Smooth muscle cell (in vitro differentiated cells): ENCODE measurements around the gene ELMOD3. TPM values are rescaled to one million over a fixed set of nuclear protein-coding genes. Genes with fewer than 3 reads are reported as not detected.
"Not testable (repeated sequence)": the region's sequence is repeated elsewhere in the genome, so short reads cannot be mapped to it uniquely, and the experiment has no call there.

ENCODE experiments used
- DNase-seq: peaks from one replicate; lab custom pipeline; 2025; ENCODE audit not compliant: unreplicated experiment; lab: John Stamatoyannopoulos, UW
- H2AFZ ChIP-seq: fragments of 200-600 bp; sonication (generic); 2 replicates; pipeline ENCODE4 v1.6.0; 2016; ENCODE audit warnings: antibody characterized with exemption, low read depth, mild to moderate bottlenecking
- H3F3A ChIP-seq: fragments of 200-600 bp; sonication (generic); 2 replicates; pipeline ENCODE4 v1.6.0; 2017; ENCODE audit warnings: antibody characterized with exemption, low read depth
- H3K27ac ChIP-seq: fragments of 200-600 bp; sonication (generic); 2 replicates; pipeline ENCODE4 v1.5.1; 2016; ENCODE audit warnings: low read depth, mild to moderate bottlenecking
- H3K27me3 ChIP-seq: fragments of 200-600 bp; sonication (generic); 2 replicates; pipeline ENCODE4 v1.6.1; 2016; ENCODE audit warnings: low read depth, mild to moderate bottlenecking
- H3K36me3 ChIP-seq: fragments of 200-600 bp; sonication (generic); 2 replicates; pipeline ENCODE4 v1.5.1; 2016; ENCODE audit warnings: low read depth
- H3K4me1 ChIP-seq: fragments of 200-600 bp; sonication (generic); 2 replicates; pipeline ENCODE4 v1.5.1; 2016; ENCODE audit warnings: low read depth
- H3K4me2 ChIP-seq: fragments of 200-600 bp; sonication (generic); 2 replicates; pipeline ENCODE4 v1.6.0; 2016; ENCODE audit warnings: mild to moderate bottlenecking
- H3K4me3 ChIP-seq: fragments of 200-600 bp; sonication (generic); 2 replicates; pipeline ENCODE4 v1.5.1; 2016; ENCODE audit warnings: mild to moderate bottlenecking
- H3K79me2 ChIP-seq: fragments of 200-600 bp; sonication (generic); 2 replicates; pipeline ENCODE4 v1.6.0; 2016; ENCODE audit warnings: low read depth, mild to moderate bottlenecking
- H3K9ac ChIP-seq: fragments of 200-600 bp; sonication (generic); 2 replicates; pipeline ENCODE4 v1.6.0; 2016; ENCODE audit warnings: low read depth
- H3K9me3 ChIP-seq: fragments of 200-600 bp; sonication (generic); replicated peaks from 2 replicates; pipeline ENCODE4 v1.5.1; 2016; ENCODE audit warnings: low read depth
- H4K20me1 ChIP-seq: fragments of 200-600 bp; sonication (generic); 2 replicates; pipeline ENCODE4 v1.6.0; 2016; ENCODE audit warnings: low read depth
- CTCF ChIP-seq: fragments of 200-600 bp; sonication (generic); IDR thresholded peaks from 2 replicates; pipeline ENCODE4 v1.5.1; 2017; ENCODE audit warnings: borderline replicate concordance, mild to moderate bottlenecking, antibody characterized with exemption; ENCODE audit not compliant: insufficient read depth, poor library complexity, severe bottlenecking
- WGBS: methylation state at CpG from one replicate; pipeline ENCODE4 v1.1.7; 2016; ENCODE audit warnings: low lambda C conversion rate; 5-methylcytosine and 5-hydroxymethylcytosine counted together
- polyA plus RNA-seq: library from polyadenylated mRNA; unstranded; fragments of >200 nt; fragmentation: Nextera tagmentation; extraction: Ambion mirVana; gene quantifications from 2 replicates; pipeline ENCODE4 v1.2.1, GENCODE V29; 2016
- total RNA-seq: library from RNA; depleted of rRNA; stranded (reverse); fragments of >200 nt; gene quantifications from 2 replicates; pipeline ENCODE4 v1.2.3, GENCODE V29; 2014

ELMOD3 gene
- total and polyA plus RNA-seq, 2 experiments from 2014 or later: 13.3 to 15.2 TPM

- no peaks in the 10 kb centered on the region for H4K20me1 ChIP-seq
- no peaks in the 10 kb centered on the region for H3K79me2 ChIP-seq
- no peak overlapping the region for H2AFZ ChIP-seq
- WGBS: 92% methylated on average over 5 of the region's 5 CpGs
- H3K9ac ChIP-seq: no peak overlapping the region
- no peaks in the 10 kb centered on the region for H3F3A ChIP-seq
- H3K36me3 ChIP-seq: peaks cover 28% of the 10 kb centered on the region
- H3K4me1 ChIP-seq: no peaks in the 10 kb centered on the region
- no peaks in the 10 kb centered on the region for H3K27me3 ChIP-seq
- no peaks in the 10 kb centered on the region for H3K9me3 ChIP-seq
- no peak for DNase-seq
- H3K27ac ChIP-seq: no peak overlapping the region
- H3K4me3 ChIP-seq: no peak overlapping the region
- TF ChIP-seq CTCF: no peak
- H3K4me2 ChIP-seq: no peak overlapping the region
Measured at GRCh38 chr2:85378257-85378656, 23.7 kb downstream of the ELMOD3 start.

GRCh38 chr2:85380048-85380447 is 25.5 kb downstream of the ELMOD3 start:
- WGBS: 89% methylated on average over 1 of the region's 1 CpG
- no peak for TF ChIP-seq CTCF

GRCh38 chr2:85383151-85383550 is 28.6 kb downstream of the ELMOD3 start:
- H2AFZ ChIP-seq, H3K4me2 ChIP-seq, H3K27me3 ChIP-seq, DNase-seq, H4K20me1 ChIP-seq, H3K79me2 ChIP-seq, H3K4me1 ChIP-seq, H3K4me3 ChIP-seq, H3K9me3 ChIP-seq, H3K9ac ChIP-seq, H3K27ac ChIP-seq, H3F3A ChIP-seq: not testable (repeated sequence)
- H3K36me3 ChIP-seq: peaks cover 28% of the 10 kb centered on the region
- 79% methylated on average over 5 of the region's 5 CpGs for WGBS

More at GRCh38 chr2:85380048-85380447, 25.5 kb downstream of the ELMOD3 start:
- DNase-seq: no peak
- Histone ChIP-seq H4K20me1 (no peaks in the 10 kb centered on the region), H3K4me3 (no peak overlapping the region), H3K27ac (no peak overlapping the region), H3K36me3 (peaks cover 28% of the 10 kb centered on the region), H3F3A (no peaks in the 10 kb centered on the region), H3K4me1 (no peaks in the 10 kb centered on the region), H3K9me3 (no peaks in the 10 kb centered on the region), H3K9ac (no peak overlapping the region), H3K27me3 (no peaks in the 10 kb centered on the region), H3K79me2 (no peaks in the 10 kb centered on the region), H2AFZ (no peak overlapping the region), H3K4me2 (no peak overlapping the region)

- TF ChIP-seq CTCF: no peak
- no peak overlapping the region for H3K9ac ChIP-seq
- no peak overlapping the region for H3K4me2 ChIP-seq
- no peaks in the 10 kb centered on the region for H3K9me3 ChIP-seq
- WGBS: 84% methylated on average over 4 of the region's 4 CpGs
- no peaks in the 10 kb centered on the region for H3F3A ChIP-seq
- no peak overlapping the region for H3K27ac ChIP-seq
- no peak overlapping the region for H2AFZ ChIP-seq
- no peak for DNase-seq
- no peaks in the 10 kb centered on the region for H3K27me3 ChIP-seq
- no peaks in the 10 kb centered on the region for H3K79me2 ChIP-seq
- no peaks in the 10 kb centered on the region for H3K4me1 ChIP-seq
- H3K36me3 ChIP-seq: peaks cover 21% of the 10 kb centered on the region
- no peak overlapping the region for H3K4me3 ChIP-seq
- no peaks in the 10 kb centered on the region for H4K20me1 ChIP-seq
Measured at GRCh38 chr2:85383850-85384249, 29.3 kb downstream of the ELMOD3 start.
